H9 (cell line): Measurements from ENCODE around the gene GPR151. TPM values are rescaled to one million over a fixed set of nuclear protein-coding genes. Genes with fewer than 3 reads are reported as not detected.

Experiments used
- DNase-seq: peaks from one replicate; pipeline ENCODE4 v3.0.0-alpha.2; 2017
- H2AFZ ChIP-seq: one replicate; pipeline ENCODE4 v1.6.1; 2013; ENCODE audit warnings: mild to moderate bottlenecking, low read length, control low read depth, moderate library complexity
- H2AK5ac ChIP-seq: 2 replicates; pipeline ENCODE4 v1.6.1; 2013; ENCODE audit warnings: low read length, control low read depth, mixed read lengths; ENCODE audit not compliant: insufficient read length
- H2BK120ac ChIP-seq: one replicate; pipeline ENCODE4 v1.6.1; 2013; ENCODE audit warnings: low read depth, mild to moderate bottlenecking, low read length, control low read depth, inconsistent platforms; ENCODE audit not compliant: poor library complexity, severe bottlenecking
- H2BK12ac ChIP-seq: 2 replicates; pipeline ENCODE4 v1.6.1; 2013; ENCODE audit warnings: low read length, control low read depth, mixed read lengths, low read depth; ENCODE audit not compliant: insufficient read length
- H2BK15ac ChIP-seq: 2 replicates; pipeline ENCODE4 v1.6.1; 2013; ENCODE audit warnings: low read depth, low read length, control low read depth
- H2BK20ac ChIP-seq: one replicate; pipeline ENCODE4 v1.6.1; 2013; ENCODE audit warnings: low read depth, mild to moderate bottlenecking, low read length, control low read depth, inconsistent platforms; ENCODE audit not compliant: poor library complexity, severe bottlenecking
- H2BK5ac ChIP-seq: 2 replicates; pipeline ENCODE4 v1.6.1; 2013; ENCODE audit warnings: low read length, control low read depth, mixed read lengths; ENCODE audit not compliant: insufficient read length
- H3K14ac ChIP-seq: 2 replicates; pipeline ENCODE4 v1.6.1; 2013; ENCODE audit warnings: low read length, control low read depth; ENCODE audit not compliant: insufficient read depth
- H3K18ac ChIP-seq: 2 replicates; pipeline ENCODE4 v1.6.1; 2013; ENCODE audit warnings: low read depth, mild to moderate bottlenecking, mixed read lengths, low read length, control low read depth; ENCODE audit not compliant: insufficient read length
- H3K23ac ChIP-seq: 2 replicates; pipeline ENCODE4 v1.6.1; 2013; ENCODE audit warnings: low read length, control low read depth, mixed read lengths, low read depth; ENCODE audit not compliant: insufficient read length
- H3K23me2 ChIP-seq: 2 replicates; pipeline ENCODE4 v1.6.1; 2013; ENCODE audit warnings: low read depth, mild to moderate bottlenecking, mixed read lengths, low read length, control low read depth; ENCODE audit not compliant: insufficient read length, poor library complexity, severe bottlenecking
- H3K27ac ChIP-seq: 2 replicates; pipeline ENCODE4 v1.5.1; 2013; ENCODE audit warnings: low read length, control low read depth, mixed read lengths, low read depth; ENCODE audit not compliant: insufficient read length
- H3K27me3 ChIP-seq: 2 replicates; pipeline ENCODE4 v1.6.1; 2013; ENCODE audit warnings: low read length, control low read depth, inconsistent platforms; ENCODE audit not compliant: insufficient read depth
- H3K4ac ChIP-seq: 2 replicates; pipeline ENCODE4 v1.6.1; 2013; ENCODE audit warnings: low read depth, mild to moderate bottlenecking, control low read depth, inconsistent platforms, low read length, moderate library complexity
- H3K4me1 ChIP-seq: 2 replicates; pipeline ENCODE4 v1.6.1; 2013; ENCODE audit warnings: low read length, control low read depth, inconsistent platforms; ENCODE audit not compliant: insufficient read depth
- H3K4me2 ChIP-seq: 2 replicates; pipeline ENCODE4 v1.6.1; 2013; ENCODE audit warnings: low read length, control low read depth, mixed read lengths; ENCODE audit not compliant: insufficient read length, insufficient read depth
- H3K56ac ChIP-seq: 2 replicates; pipeline ENCODE4 v1.6.1; 2013; ENCODE audit warnings: low read depth, mild to moderate bottlenecking, mixed read lengths, low read length, control low read depth; ENCODE audit not compliant: insufficient read length
- H3K79me1 ChIP-seq: 2 replicates; pipeline ENCODE4 v1.6.1; 2013; ENCODE audit warnings: low read depth, mild to moderate bottlenecking, moderate library complexity, low read length, control low read depth, inconsistent platforms; ENCODE audit not compliant: insufficient read depth, poor library complexity, severe bottlenecking
- H3K79me2 ChIP-seq: 2 replicates; pipeline ENCODE4 v1.6.1; 2013; ENCODE audit warnings: low read length, control low read depth, inconsistent platforms; ENCODE audit not compliant: insufficient read depth
- H3K9ac ChIP-seq: 2 replicates; pipeline ENCODE4 v1.6.1; 2013; ENCODE audit warnings: low read length, control low read depth, mixed read lengths; ENCODE audit not compliant: insufficient read length; ENCODE audit errors: extremely low read depth
- H3K9me3 ChIP-seq: one replicate; pipeline ENCODE4 v1.6.1; 2013; ENCODE audit warnings: low read depth, low read length, inconsistent platforms; ENCODE audit not compliant: control insufficient read depth
- H3T11ph ChIP-seq: one replicate; pipeline ENCODE4 v1.6.1; 2013; ENCODE audit warnings: mild to moderate bottlenecking, low read length, control low read depth, inconsistent platforms
- H4K20me1 ChIP-seq: one replicate; pipeline ENCODE4 v1.6.1; 2013; ENCODE audit not compliant: control insufficient read depth, insufficient read length, insufficient read depth
- H4K5ac ChIP-seq: 2 replicates; pipeline ENCODE4 v1.6.1; 2013; ENCODE audit warnings: low read depth, mild to moderate bottlenecking, mixed read lengths, low read length, control low read depth; ENCODE audit not compliant: insufficient read length
- H4K8ac ChIP-seq: replicated peaks from 2 replicates; pipeline ENCODE4 v1.6.1; 2013; ENCODE audit warnings: low read length, control low read depth, mixed read lengths, low read depth; ENCODE audit not compliant: insufficient read length
- H4K91ac ChIP-seq: 2 replicates; pipeline ENCODE4 v1.6.1; 2013; ENCODE audit warnings: low read depth, mild to moderate bottlenecking, moderate library complexity, mixed read lengths, low read length, control low read depth; ENCODE audit not compliant: insufficient read length
- H3K27ac Mint-ChIP-seq, 3 experiments: 2 replicates in 2 of 3; 3 replicates in 1 of 3; pipeline ENCODE4 v1.8.0; 2020 to 2021; ENCODE audit warnings: mixed read lengths in 3 of 3, mild to moderate bottlenecking in 1 of 3, moderate library complexity in 1 of 3
- H3K27me3 Mint-ChIP-seq: 2 replicates; pipeline ENCODE4 v1.8.0; 2021; ENCODE audit warnings: low read depth, mild to moderate bottlenecking, moderate library complexity, mixed read lengths
- H3K36me3 Mint-ChIP-seq, 3 experiments: 2 replicates in 2 of 3; 3 replicates in 1 of 3; pipeline ENCODE4 v1.8.0; 2020 to 2021; ENCODE audit warnings: low read depth in 3 of 3, mixed read lengths in 3 of 3; ENCODE audit not compliant: insufficient read depth in 1 of 3
- H3K4me1 Mint-ChIP-seq, 2 experiments: 2 replicates each; pipeline ENCODE4 v1.8.0; 2020; ENCODE audit warnings: mixed read lengths in 2 of 2
- H3K4me3 Mint-ChIP-seq, 2 experiments: 2 replicates in 1 of 2; 3 replicates in 1 of 2; pipeline ENCODE4 v1.8.0; 2020 to 2021; ENCODE audit warnings: mild to moderate bottlenecking in 2 of 2, mixed read lengths in 2 of 2, moderate library complexity in 1 of 2
- H3K9me3 Mint-ChIP-seq, 2 experiments: 2 replicates in 1 of 2; 3 replicates in 1 of 2; pipeline ENCODE4 v1.8.0; 2020; ENCODE audit warnings: mild to moderate bottlenecking in 2 of 2, mixed read lengths in 2 of 2, moderate library complexity in 1 of 2
- CTCF ChIP-seq: fragments of 200-600 bp; sonication (generic); conservative IDR thresholded peaks from 3 replicates; pipeline ENCODE4 v1.8.0; 2021; ENCODE audit warnings: antibody characterized with exemption, mild to moderate bottlenecking
- WGBS: extraction: QIAGEN DNeasy Blood & Tissue Kit; methylation state at CpG from one replicate; pipeline ENCODE4 v1.1.7; 2013; ENCODE audit warnings: missing lambda C conversion rate, low lambda C conversion rate, mixed read lengths; ENCODE audit not compliant: insufficient read length; ENCODE audit errors: extremely low coverage; 5-methylcytosine and 5-hydroxymethylcytosine counted together
- total RNA-seq: library from RNA; stranded (reverse); gene quantifications from 2 replicates; pipeline ENCODE4 v1.2.1, GENCODE V29; 2021

The GPR151 gene
- total RNA-seq, 1 experiment from 2014 or later, result not detected

GRCh38 chr5:146490089-146490843 lies 25.7 kb downstream of the GPR151 start:
- no peaks in the 10 kb centered on the region for H3K9me3 Mint-ChIP-seq

More at GRCh38 chr5:146490089-146490843, 25.7 kb downstream of the GPR151 start:
- no peak overlapping the region for H4K8ac ChIP-seq
- H3K4ac ChIP-seq, result no peak overlapping the region
- no peak overlapping the region for H3K23ac ChIP-seq
- Mint-ChIP-seq H3K27ac (peak overlapping the region in 2 of 3 experiments; percentile 4 to 52; a peak in 2 of 7 replicates), H3K4me1 (no peaks in the 10 kb centered on the region), H3K36me3 (peaks cover 14 to 52% (median 50%) of the 10 kb centered on the region in 3 experiments; a peak in 6 of 7 replicates), H3K27me3 (no peaks in the 10 kb centered on the region), H3K4me3 (no peak overlapping the region)
- H3K27ac ChIP-seq, result no peak overlapping the region
- no peaks in the 10 kb centered on the region for H3K4me1 ChIP-seq
- no peak overlapping the region for H2AK5ac ChIP-seq
- no peak overlapping the region for H3K9ac ChIP-seq
- no peaks in the 10 kb centered on the region for H4K20me1 ChIP-seq
- no peak overlapping the region for H3K14ac ChIP-seq
- no peak overlapping the region for H3K4me2 ChIP-seq
- no peak overlapping the region for H2AFZ ChIP-seq
- no peaks in the 10 kb centered on the region for H3K79me1 ChIP-seq
- no CpG with 5 or more reads among the region's 3 CpGs for WGBS
- no peaks in the 10 kb centered on the region for H3K79me2 ChIP-seq
- no peak overlapping the region for H2BK120ac ChIP-seq
- H4K91ac ChIP-seq, result no peak overlapping the region
- no peak overlapping the region for H4K5ac ChIP-seq
- no peak overlapping the region for H2BK20ac ChIP-seq
- H3K27me3 ChIP-seq, result no peaks in the 10 kb centered on the region
- no peak overlapping the region for H2BK12ac ChIP-seq
- TF ChIP-seq CTCF, result no peak
- no peak overlapping the region for H3T11ph ChIP-seq
- no peaks in the 10 kb centered on the region for H3K23me2 ChIP-seq
- no peak for DNase-seq
- H3K56ac ChIP-seq, result no peak overlapping the region
- H3K18ac ChIP-seq, result no peak overlapping the region
- H3K9me3 ChIP-seq, result no peaks in the 10 kb centered on the region
- no peak overlapping the region for H2BK5ac ChIP-seq
- no peak overlapping the region for H2BK15ac ChIP-seq
